SK-N-SH (cell line): ENCODE results near the gene GLIS1. TPM values are rescaled to one million over a fixed set of nuclear protein-coding genes. Genes with fewer than 3 reads are reported as not detected.

Source experiments
- CTCF ChIA-PET: fragments of 300-600, 350-600 bp; formaldehyde crosslinking; extraction: SDS; loops from one replicate; lab custom pipeline; 2021; lab: Yijun Ruan, JAX
- POLR2A ChIA-PET: fragments of 350-600 bp; sonication (Branson Sonifier 250); formaldehyde crosslinking; extraction: SDS; loops from one replicate; lab custom pipeline; 2020; ENCODE audit warnings: antibody characterized with exemption, inconsistent platforms; lab: Yijun Ruan, JAX
- DNase-seq: peaks from one replicate; pipeline ENCODE4 v3.0.0; 2012
- H2AFZ ChIP-seq: fragments of 200-600 bp; sonication (generic); 2 replicates; pipeline ENCODE4 v1.8.1; 2016; ENCODE audit warnings: antibody characterized with exemption, mild to moderate bottlenecking, low read depth
- H3F3A ChIP-seq: fragments of 200-600 bp; sonication (generic); replicated peaks from 2 replicates; pipeline ENCODE3; 2016; ENCODE audit warnings: antibody characterized with exemption, mild to moderate bottlenecking; ENCODE audit not compliant: insufficient read depth
- H3K27ac ChIP-seq, 2 experiments: fragments of 200-500 bp in 1 of 2; fragments of 200-600 bp in 1 of 2; sonication (Bioruptor generic) in 1 of 2; sonication (generic), shearing (Covaris generic) in 1 of 2; 2 replicates each; pipeline versions ENCODE4 v1.5.1 to v1.6.1; 2014 to 2016; ENCODE audit warnings: low read depth in 2 of 2, inconsistent platforms in 1 of 2, low read length in 1 of 2, mild to moderate bottlenecking in 1 of 2, mixed read lengths in 1 of 2
- H3K27me3 ChIP-seq: fragments of 200-600 bp; sonication (generic), shearing (Covaris generic); 2 replicates; pipeline ENCODE4 v1.6.1; 2016; ENCODE audit warnings: mixed run types; ENCODE audit not compliant: insufficient read depth
- H3K36me3 ChIP-seq, 2 experiments: fragments of 200-500 bp in 1 of 2; fragments of 200-600 bp in 1 of 2; sonication (Bioruptor generic) in 1 of 2; sonication (generic) in 1 of 2; replicated peaks in 1 of 2; 2 replicates each; pipeline versions ENCODE3 to v1.5.1; 2014 to 2016; ENCODE audit warnings: low read length in 1 of 2, mild to moderate bottlenecking in 1 of 2; ENCODE audit not compliant: insufficient read depth in 2 of 2, control insufficient read depth in 1 of 2
- H3K4me1 ChIP-seq, 2 experiments: fragments of 200-500 bp in 1 of 2; fragments of 200-600 bp in 1 of 2; sonication (Bioruptor generic) in 1 of 2; sonication (generic), shearing (Covaris generic) in 1 of 2; 2 replicates each; pipeline versions ENCODE4 v1.5.1 to v1.6.1; 2014 to 2016; ENCODE audit warnings: low read depth in 1 of 2, low read length in 1 of 2, mixed run types in 1 of 2; ENCODE audit not compliant: insufficient read depth in 2 of 2, control insufficient read depth in 1 of 2
- H3K4me2 ChIP-seq: fragments of 200-600 bp; sonication (generic), shearing (Covaris generic); 2 replicates; pipeline ENCODE4 v1.6.1; 2017; ENCODE audit warnings: mixed run types
- H3K4me3 ChIP-seq, 2 experiments: fragments of 200-500 bp in 1 of 2; fragments of 200-600 bp in 1 of 2; sonication (Bioruptor generic) in 1 of 2; sonication (generic), shearing (Covaris generic) in 1 of 2; 2 replicates each; pipeline versions ENCODE4 v1.5.1 to v1.8.1; 2014 to 2016; ENCODE audit warnings: low read depth in 2 of 2, inconsistent platforms in 1 of 2, low read length in 1 of 2, mild to moderate bottlenecking in 1 of 2, mixed read lengths in 1 of 2, moderate library complexity in 1 of 2
- H3K79me2 ChIP-seq: fragments of 200-600 bp; sonication (generic); 2 replicates; pipeline ENCODE4 v1.8.1; 2017; ENCODE audit warnings: mild to moderate bottlenecking; ENCODE audit not compliant: insufficient read depth
- H3K9ac ChIP-seq: fragments of 200-600 bp; sonication (generic); 2 replicates; pipeline ENCODE4 v1.6.1; 2017; ENCODE audit warnings: mixed run types
- H3K9me2 ChIP-seq: fragments of 200-600 bp; sonication (generic); 2 replicates; pipeline ENCODE4 v1.6.1; 2017; ENCODE audit warnings: mixed run types
- H3K9me3 ChIP-seq: fragments of 200-600 bp; sonication (generic); 2 replicates; pipeline ENCODE4 v1.6.1; 2017; ENCODE audit warnings: mixed run types, mild to moderate bottlenecking, moderate library complexity
- H4K20me1 ChIP-seq: fragments of 200-600 bp; sonication (generic); 2 replicates; pipeline ENCODE4 v1.6.1; 2017; ENCODE audit warnings: mild to moderate bottlenecking, mixed run types; ENCODE audit not compliant: insufficient read depth
- ELF1 ChIP-seq: IDR thresholded peaks from 2 replicates; pipeline ENCODE4 v1.4.0; 2012
- EP300 ChIP-seq, 2 experiments: IDR thresholded peaks; 2 replicates each; pipeline versions ENCODE4 v1.4.0 to v1.6.1; 2012; ENCODE audit warnings: borderline replicate concordance in 1 of 2, low read depth in 1 of 2, low read length in 1 of 2
- EZH2phosphoT487 ChIP-seq: fragments of 200-600 bp; sonication (generic); IDR thresholded peaks from 2 replicates; pipeline ENCODE4 v1.6.1; 2017; ENCODE audit warnings: low read depth, mixed run types, mild to moderate bottlenecking, antibody characterized with exemption, moderate library complexity, borderline replicate concordance
- FOSL2 ChIP-seq: IDR thresholded peaks from 2 replicates; pipeline ENCODE4 v1.4.0; 2012; ENCODE audit warnings: low read depth, mild to moderate bottlenecking, moderate library complexity, borderline replicate concordance
- FOXJ3 ChIP-seq: sonication (generic); formaldehyde crosslinking; IDR thresholded peaks from 2 replicates; pipeline ENCODE4 v1.5.1; 2020; ENCODE audit warnings: mild to moderate bottlenecking, missing genetic modification reagents
- FOXM1 ChIP-seq: IDR thresholded peaks from 2 replicates; pipeline ENCODE4 v1.4.0; 2012; ENCODE audit warnings: low read depth, mild to moderate bottlenecking
- JUND ChIP-seq: IDR thresholded peaks from 2 replicates; pipeline ENCODE4 v1.4.0; 2012
- NFIC ChIP-seq: IDR thresholded peaks from 2 replicates; pipeline ENCODE4 v1.4.0; 2012; ENCODE audit warnings: borderline replicate concordance
- POLR2AphosphoS5 ChIP-seq: IDR thresholded peaks from 2 replicates; pipeline ENCODE4 v1.6.1; 2012; ENCODE audit warnings: low read depth, low read length
- RCOR1 ChIP-seq: fragments of 150-350 bp; IDR thresholded peaks from 2 replicates; pipeline ENCODE4 v1.6.1; 2017; ENCODE audit warnings: antibody characterized with exemption, low read length
- RFX5 ChIP-seq: IDR thresholded peaks from 2 replicates; pipeline ENCODE4 v1.6.1; 2012; ENCODE audit warnings: mild to moderate bottlenecking, improper control_type of control experiment, low read length
- SIN3A ChIP-seq: IDR thresholded peaks from 2 replicates; pipeline ENCODE4 v1.6.1; 2012; ENCODE audit warnings: low read depth, mild to moderate bottlenecking, low read length, moderate library complexity, borderline replicate concordance
- SMC3 ChIP-seq: IDR thresholded peaks from 2 replicates; pipeline ENCODE4 v1.6.1; 2012; ENCODE audit warnings: low read depth, low read length, improper control_type of control experiment
- TAF1 ChIP-seq: IDR thresholded peaks from 2 replicates; pipeline ENCODE4 v1.6.1; 2012; ENCODE audit warnings: low read depth, mild to moderate bottlenecking, low read length, moderate library complexity, borderline replicate concordance
- YY1 ChIP-seq: IDR thresholded peaks from 2 replicates; pipeline ENCODE4 v1.4.0; 2012; ENCODE audit warnings: low read depth, mild to moderate bottlenecking
- WGBS: methylation state at CpG from one replicate; pipeline ENCODE4 v1.1.6; 2017; ENCODE audit warnings: low lambda C conversion rate; 5-methylcytosine and 5-hydroxymethylcytosine counted together
- polyA plus RNA-seq, 3 experiments: library from polyadenylated mRNA; depleted of rRNA; stranded (reverse); fragments of >200 nt; gene quantifications; 2 replicates each; pipeline ENCODE4 v1.2.3, GENCODE V29; 2012
- TF ChIP-seq, protein P1 (sequence below): IDR thresholded peaks from 2 replicates; pipeline ENCODE4 v1.6.1; 2012; ENCODE audit warnings: mild to moderate bottlenecking, low read depth, low read length, moderate library complexity
- TF ChIP-seq, protein P2 (sequence below): fragments of 150-350 bp; IDR thresholded peaks from 2 replicates; pipeline ENCODE4 v1.6.1; 2016; ENCODE audit warnings: mild to moderate bottlenecking, low read depth, low read length
- TF ChIP-seq, protein P3 (sequence below): IDR thresholded peaks from 2 replicates; pipeline ENCODE4 v1.4.0; 2012; ENCODE audit warnings: low read depth, borderline replicate concordance
- TF ChIP-seq, protein P4 (sequence below): fragments of 150-350 bp; IDR thresholded peaks from 2 replicates; pipeline ENCODE4 v1.6.1; 2017; ENCODE audit warnings: antibody characterized with exemption, low read length, low read depth, borderline replicate concordance

The GLIS1 gene
- polyA plus RNA-seq, 1 of the 3 experiments (the other 2 are of a cell fraction) = 0.13 TPM

DNA sequence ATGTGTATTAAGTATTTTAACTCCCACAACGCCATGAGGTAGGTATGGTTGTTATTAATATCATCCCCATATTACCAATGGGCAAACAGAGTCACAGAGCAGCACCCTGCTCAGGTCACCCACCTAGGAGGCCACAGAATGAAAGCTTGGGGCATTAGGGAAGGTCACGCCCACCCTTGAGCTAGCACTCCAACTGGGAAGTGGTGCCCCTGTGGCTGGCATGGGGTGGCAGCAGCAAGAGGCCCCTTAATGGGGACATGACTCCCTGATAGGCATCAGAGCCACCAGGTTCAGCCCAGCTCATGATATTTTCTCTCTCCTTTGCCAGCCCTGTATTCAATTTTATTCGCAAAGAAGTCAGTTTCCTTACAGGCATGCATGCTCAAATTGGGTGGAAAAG is 189.2 kb downstream of the GLIS1 start:
- TF ChIP-seq POLR2AphosphoS5 (no peak), ELF1 (no peak), TAF1 (no peak), EZH2phosphoT487 (no peak), SIN3A (no peak), JUND (no peak), RCOR1 (no peak), NFIC (no peak), FOSL2 (no peak), FOXM1 (no peak), SMC3 (no peak), RFX5 (no peak)
- TF ChIP-seq, protein P1, sequence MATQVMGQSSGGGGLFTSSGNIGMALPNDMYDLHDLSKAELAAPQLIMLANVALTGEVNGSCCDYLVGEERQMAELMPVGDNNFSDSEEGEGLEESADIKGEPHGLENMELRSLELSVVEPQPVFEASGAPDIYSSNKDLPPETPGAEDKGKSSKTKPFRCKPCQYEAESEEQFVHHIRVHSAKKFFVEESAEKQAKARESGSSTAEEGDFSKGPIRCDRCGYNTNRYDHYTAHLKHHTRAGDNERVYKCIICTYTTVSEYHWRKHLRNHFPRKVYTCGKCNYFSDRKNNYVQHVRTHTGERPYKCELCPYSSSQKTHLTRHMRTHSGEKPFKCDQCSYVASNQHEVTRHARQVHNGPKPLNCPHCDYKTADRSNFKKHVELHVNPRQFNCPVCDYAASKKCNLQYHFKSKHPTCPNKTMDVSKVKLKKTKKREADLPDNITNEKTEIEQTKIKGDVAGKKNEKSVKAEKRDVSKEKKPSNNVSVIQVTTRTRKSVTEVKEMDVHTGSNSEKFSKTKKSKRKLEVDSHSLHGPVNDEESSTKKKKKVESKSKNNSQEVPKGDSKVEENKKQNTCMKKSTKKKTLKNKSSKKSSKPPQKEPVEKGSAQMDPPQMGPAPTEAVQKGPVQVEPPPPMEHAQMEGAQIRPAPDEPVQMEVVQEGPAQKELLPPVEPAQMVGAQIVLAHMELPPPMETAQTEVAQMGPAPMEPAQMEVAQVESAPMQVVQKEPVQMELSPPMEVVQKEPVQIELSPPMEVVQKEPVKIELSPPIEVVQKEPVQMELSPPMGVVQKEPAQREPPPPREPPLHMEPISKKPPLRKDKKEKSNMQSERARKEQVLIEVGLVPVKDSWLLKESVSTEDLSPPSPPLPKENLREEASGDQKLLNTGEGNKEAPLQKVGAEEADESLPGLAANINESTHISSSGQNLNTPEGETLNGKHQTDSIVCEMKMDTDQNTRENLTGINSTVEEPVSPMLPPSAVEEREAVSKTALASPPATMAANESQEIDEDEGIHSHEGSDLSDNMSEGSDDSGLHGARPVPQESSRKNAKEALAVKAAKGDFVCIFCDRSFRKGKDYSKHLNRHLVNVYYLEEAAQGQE = no peak
- TF ChIP-seq, protein P2, sequence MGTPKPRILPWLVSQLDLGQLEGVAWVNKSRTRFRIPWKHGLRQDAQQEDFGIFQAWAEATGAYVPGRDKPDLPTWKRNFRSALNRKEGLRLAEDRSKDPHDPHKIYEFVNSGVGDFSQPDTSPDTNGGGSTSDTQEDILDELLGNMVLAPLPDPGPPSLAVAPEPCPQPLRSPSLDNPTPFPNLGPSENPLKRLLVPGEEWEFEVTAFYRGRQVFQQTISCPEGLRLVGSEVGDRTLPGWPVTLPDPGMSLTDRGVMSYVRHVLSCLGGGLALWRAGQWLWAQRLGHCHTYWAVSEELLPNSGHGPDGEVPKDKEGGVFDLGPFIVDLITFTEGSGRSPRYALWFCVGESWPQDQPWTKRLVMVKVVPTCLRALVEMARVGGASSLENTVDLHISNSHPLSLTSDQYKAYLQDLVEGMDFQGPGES = no peak
- TF ChIP-seq, all 33 proteins: peak for 0
- ChIA-PET POLR2A (no interaction called here), CTCF (interaction anchor here (1.8 to 2.3 kb wide), 3 partner anchors 8 to 64 kb away, joined by 4 to 5 read pairs (median 4); no protein-coding TSS in a partner anchor)
- Histone ChIP-seq H2AFZ (no peak overlapping the region), H3K27me3 (no peaks in the 10 kb centered on the region), H3K79me2 (no peaks in the 10 kb centered on the region), H3K4me2 (no peak overlapping the region), H3K9me2 (no peaks in the 10 kb centered on the region), H3K36me3 (no peaks in the 10 kb centered on the region), H3F3A (no peaks in the 10 kb centered on the region), H3K27ac (no peak overlapping the region), H3K9ac (no peak overlapping the region), H3K4me1 (peaks cover 0 to 36% of the 10 kb centered on the region in 2 experiments; a peak in 1 of 4 replicates), H4K20me1 (no peaks in the 10 kb centered on the region), H3K4me3 (no peak overlapping the region), H3K9me3 (no peaks in the 10 kb centered on the region)
- 76% methylated on average over 2 of the region's 3 CpGs for WGBS
- no peak for DNase-seq

GRCh38 chr1:53549287-53549686 is 189.7 kb downstream of the GLIS1 start:
- H3K79me2 ChIP-seq = no peaks in the 10 kb centered on the region
- DNase-seq = no peak
- H3K36me3 ChIP-seq = no peaks in the 10 kb centered on the region
- ChIA-PET POLR2A (no interaction called here), CTCF (interaction anchor here (1.8 to 2.3 kb wide), 3 partner anchors 8 to 63 kb away, joined by 4 to 5 read pairs (median 4); no protein-coding TSS in a partner anchor)
- H3K27ac ChIP-seq = no peak overlapping the region
- H3K4me1 ChIP-seq = peaks cover 0 to 39% of the 10 kb centered on the region in 2 experiments; a peak in 1 of 4 replicates
- no peaks in the 10 kb centered on the region for H3F3A ChIP-seq
- H3K9me2 ChIP-seq = no peaks in the 10 kb centered on the region
- no peaks in the 10 kb centered on the region for H4K20me1 ChIP-seq
- H3K27me3 ChIP-seq = no peaks in the 10 kb centered on the region
- H3K9me3 ChIP-seq = no peaks in the 10 kb centered on the region
- H3K9ac ChIP-seq = no peak overlapping the region
- H2AFZ ChIP-seq = no peak overlapping the region
- H3K4me2 ChIP-seq = no peak overlapping the region
- 62% methylated on average over 2 of the region's 2 CpGs for WGBS
- no peak overlapping the region for H3K4me3 ChIP-seq
- TF ChIP-seq, protein P3, sequence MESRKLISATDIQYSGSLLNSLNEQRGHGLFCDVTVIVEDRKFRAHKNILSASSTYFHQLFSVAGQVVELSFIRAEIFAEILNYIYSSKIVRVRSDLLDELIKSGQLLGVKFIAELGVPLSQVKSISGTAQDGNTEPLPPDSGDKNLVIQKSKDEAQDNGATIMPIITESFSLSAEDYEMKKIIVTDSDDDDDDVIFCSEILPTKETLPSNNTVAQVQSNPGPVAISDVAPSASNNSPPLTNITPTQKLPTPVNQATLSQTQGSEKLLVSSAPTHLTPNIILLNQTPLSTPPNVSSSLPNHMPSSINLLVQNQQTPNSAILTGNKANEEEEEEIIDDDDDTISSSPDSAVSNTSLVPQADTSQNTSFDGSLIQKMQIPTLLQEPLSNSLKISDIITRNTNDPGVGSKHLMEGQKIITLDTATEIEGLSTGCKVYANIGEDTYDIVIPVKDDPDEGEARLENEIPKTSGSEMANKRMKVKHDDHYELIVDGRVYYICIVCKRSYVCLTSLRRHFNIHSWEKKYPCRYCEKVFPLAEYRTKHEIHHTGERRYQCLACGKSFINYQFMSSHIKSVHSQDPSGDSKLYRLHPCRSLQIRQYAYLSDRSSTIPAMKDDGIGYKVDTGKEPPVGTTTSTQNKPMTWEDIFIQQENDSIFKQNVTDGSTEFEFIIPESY = no peak
- TF ChIP-seq FOSL2 (no peak), EP300 (IDR thresholded peaks at IDR 0.05; ENCODE audit: borderline replicate concordance in 1 of 2, low read depth in 1 of 2, low read length in 1 of 2) (no peak), RCOR1 (no peak), TAF1 (no peak), YY1 (no peak), FOXJ3 (CRISPR knock-in tag) (no peak)
- TF ChIP-seq, protein P4, sequence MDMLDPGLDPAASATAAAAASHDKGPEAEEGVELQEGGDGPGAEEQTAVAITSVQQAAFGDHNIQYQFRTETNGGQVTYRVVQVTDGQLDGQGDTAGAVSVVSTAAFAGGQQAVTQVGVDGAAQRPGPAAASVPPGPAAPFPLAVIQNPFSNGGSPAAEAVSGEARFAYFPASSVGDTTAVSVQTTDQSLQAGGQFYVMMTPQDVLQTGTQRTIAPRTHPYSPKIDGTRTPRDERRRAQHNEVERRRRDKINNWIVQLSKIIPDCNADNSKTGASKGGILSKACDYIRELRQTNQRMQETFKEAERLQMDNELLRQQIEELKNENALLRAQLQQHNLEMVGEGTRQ = no peak
- TF ChIP-seq, protein P2 = no peak
